Astrocyte (in vitro differentiated cells and primary cell): ENCODE data around the gene PCDHGA11. TPM values are rescaled to one million over a fixed set of nuclear protein-coding genes. Genes with fewer than 3 reads are reported as not detected.
"Not testable (repeated sequence)": the region's sequence is repeated elsewhere in the genome, so short reads cannot be mapped to it uniquely, and the experiment has no call there.

Experiments
- DNase-seq: peaks from one replicate; pipeline ENCODE4 v3.0.0-alpha.2; 2010; ENCODE audit warnings: low read depth
- FAIRE-seq: peaks from 2 replicates; lab custom pipeline; 2011; peaks lifted over from hg19 to GRCh38; lab: Jason Lieb, UNC
- H2AFZ ChIP-seq: 2 replicates; pipeline ENCODE4 v1.6.0; 2012; ENCODE audit warnings: low read depth, low read length, inconsistent platforms
- H3K27ac ChIP-seq: 2 replicates; pipeline ENCODE4 v1.5.1; 2011; ENCODE audit warnings: low read depth, low read length, inconsistent platforms
- H3K27me3 ChIP-seq: 2 replicates; pipeline ENCODE4 v1.6.0; 2011; ENCODE audit warnings: low read length, inconsistent platforms; ENCODE audit not compliant: insufficient read depth
- H3K36me3 ChIP-seq: 2 replicates; pipeline ENCODE4 v1.5.1; 2011; ENCODE audit warnings: low read length, inconsistent platforms; ENCODE audit not compliant: insufficient read depth
- H3K4me1 ChIP-seq: 2 replicates; pipeline ENCODE4 v1.5.1; 2011; ENCODE audit warnings: low read length, inconsistent platforms; ENCODE audit not compliant: insufficient read depth
- H3K4me2 ChIP-seq: 2 replicates; pipeline ENCODE4 v1.6.0; 2012; ENCODE audit warnings: low read length, inconsistent platforms
- H3K4me3 ChIP-seq: 2 replicates; pipeline ENCODE4 v1.5.1; 2011; ENCODE audit warnings: low read depth, mild to moderate bottlenecking, low read length, inconsistent platforms; ENCODE audit not compliant: insufficient read depth
- H3K79me2 ChIP-seq: 2 replicates; pipeline ENCODE4 v1.6.0; 2012; ENCODE audit warnings: mild to moderate bottlenecking, low read length, inconsistent platforms; ENCODE audit not compliant: insufficient read depth
- H3K9ac ChIP-seq: 2 replicates; pipeline ENCODE4 v1.6.0; 2012; ENCODE audit warnings: mild to moderate bottlenecking, low read length, inconsistent platforms
- H3K9me3 ChIP-seq: 2 replicates; pipeline ENCODE4 v1.5.1; 2012; ENCODE audit warnings: low read depth, mild to moderate bottlenecking, low read length, inconsistent platforms; ENCODE audit not compliant: insufficient read depth
- H4K20me1 ChIP-seq: 2 replicates; pipeline ENCODE4 v1.6.0; 2012; ENCODE audit warnings: low read length, inconsistent platforms; ENCODE audit not compliant: insufficient read depth
- H3K27ac Mint-ChIP-seq: one replicate; pipeline ENCODE4 v1.8.0; 2021; ENCODE audit warnings: mild to moderate bottlenecking, mixed read lengths; ENCODE audit not compliant: unreplicated experiment
- H3K27me3 Mint-ChIP-seq: one replicate; pipeline ENCODE4 v1.8.0; 2021; ENCODE audit warnings: low read depth, mixed read lengths; ENCODE audit not compliant: unreplicated experiment
- H3K36me3 Mint-ChIP-seq: one replicate; pipeline ENCODE4 v1.8.0; 2021; ENCODE audit warnings: low read depth, mixed read lengths; ENCODE audit not compliant: unreplicated experiment
- H3K4me1 Mint-ChIP-seq: one replicate; pipeline ENCODE4 v1.8.0; 2021; ENCODE audit warnings: low read depth, mixed read lengths; ENCODE audit not compliant: unreplicated experiment
- H3K4me3 Mint-ChIP-seq: one replicate; pipeline ENCODE4 v1.8.0; 2021; ENCODE audit warnings: mild to moderate bottlenecking, moderate library complexity, mixed read lengths; ENCODE audit not compliant: unreplicated experiment
- H3K9me3 Mint-ChIP-seq: one replicate; pipeline ENCODE4 v1.8.0; 2021; ENCODE audit warnings: mild to moderate bottlenecking, mixed read lengths; ENCODE audit not compliant: unreplicated experiment
- CTCF ChIP-seq: IDR thresholded peaks from 2 replicates; pipeline ENCODE4 v1.5.1; 2011; ENCODE audit warnings: low read depth, mild to moderate bottlenecking, inconsistent platforms, low read length, moderate library complexity; ENCODE audit not compliant: insufficient read depth
- EZH2 ChIP-seq: IDR thresholded peaks from 2 replicates; pipeline ENCODE4 v1.6.1; 2012; ENCODE audit warnings: mild to moderate bottlenecking, low read length, inconsistent platforms; ENCODE audit not compliant: insufficient read depth
- total RNA-seq: library from RNA; stranded (reverse); gene quantifications from 2 replicates; pipeline ENCODE4 v1.2.1, GENCODE V29; 2021

PCDHGA11 gene
- total RNA-seq, 1 donor from 2014 or later: 5.3 TPM

GRCh38 chr5:141403387-141403786 lies 17.5 kb upstream of the PCDHGA11 start:
- Histone ChIP-seq H2AFZ (peak overlapping the region; percentile 13), H3K4me3 (no peak overlapping the region), H3K36me3 (no peaks in the 10 kb centered on the region), H3K27ac (no peak overlapping the region), H3K79me2 (peaks cover 9% of the 10 kb centered on the region), H3K27me3 (no peaks in the 10 kb centered on the region), H3K9me3 (peaks cover 50% of the 10 kb centered on the region), H3K4me2 (peak overlapping the region; percentile 75), H3K4me1 (no peaks in the 10 kb centered on the region), H3K9ac (no peak overlapping the region), H4K20me1 (no peaks in the 10 kb centered on the region)
- H3K27ac Mint-ChIP-seq: no peak overlapping the region
- H3K36me3 Mint-ChIP-seq: peaks cover 15% of the 10 kb centered on the region
- no peaks in the 10 kb centered on the region for H3K27me3 Mint-ChIP-seq
- no peak for FAIRE-seq
- no peaks in the 10 kb centered on the region for H3K4me1 Mint-ChIP-seq
- no peak overlapping the region for H3K4me3 Mint-ChIP-seq
- no peak for TF ChIP-seq CTCF
- no peak for TF ChIP-seq EZH2
- DNase-seq: no peak
- H3K9me3 Mint-ChIP-seq: peaks cover 20% of the 10 kb centered on the region

GRCh38 chr5:141407790-141408505 lies 12.9 kb upstream of the PCDHGA11 start, which contains the start of gene PCDHGB6:
PCDHGB6 (plus strand) TSS chr5:141408021; CDS start chr5:141408203, 182 bp downstream.
- peaks cover 45% of the 10 kb centered on the region for H3K9me3 ChIP-seq
- H3K4me3 ChIP-seq: peak within 1 kb of the TSS; percentile 31
- peak; percentile 43 for TF ChIP-seq CTCF
- not testable (repeated sequence) for FAIRE-seq, H3K27me3 Mint-ChIP-seq, H3K27me3 ChIP-seq, H3K4me1 Mint-ChIP-seq, DNase-seq, H4K20me1 ChIP-seq, H2AFZ ChIP-seq, H3K4me1 ChIP-seq, H3K27ac ChIP-seq, H3K79me2 ChIP-seq, H3K36me3 ChIP-seq
- H3K4me3 Mint-ChIP-seq: peak within 1 kb of the TSS; percentile 96
- peaks cover 12% of the 10 kb centered on the region for H3K36me3 Mint-ChIP-seq
- H3K27ac Mint-ChIP-seq: peak within 1 kb of the TSS; percentile 84
- peak within 1 kb of the TSS; percentile 23 for H3K9ac ChIP-seq
- peak within 1 kb of the TSS; percentile 64 for H3K4me2 ChIP-seq
- peaks cover 16% of the 10 kb centered on the region for H3K9me3 Mint-ChIP-seq
